GM19193 (cell line): ENCODE measurements around the gene SLC39A10.

Source experiments
- POLR2A ChIP-seq: IDR thresholded peaks from 4 replicates; pipeline ENCODE4 v1.6.1; 2011; ENCODE audit not compliant: insufficient read depth, insufficient read length; ENCODE audit errors: extremely low read depth

SLC39A10 gene

DNA sequence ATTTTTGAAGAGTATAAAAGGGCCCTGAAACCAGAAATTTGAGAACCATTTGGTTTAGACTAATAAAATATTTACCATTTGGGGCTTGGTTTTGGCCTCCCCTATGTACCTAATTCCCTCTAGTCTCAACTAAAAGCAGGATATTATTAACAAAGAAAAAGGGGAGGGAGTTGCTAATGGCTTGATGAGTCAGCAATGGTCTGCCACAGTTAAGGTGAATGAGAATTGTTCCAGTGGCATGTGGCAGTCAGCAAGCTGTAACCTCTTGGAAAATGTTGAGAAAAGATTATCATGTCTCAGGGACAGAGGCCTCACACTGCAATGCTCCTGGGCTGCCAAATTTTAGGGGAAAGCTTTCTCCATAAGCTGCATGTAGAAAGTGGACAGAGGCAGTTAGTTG, 20.1 kb upstream of the SLC39A10 start:
- TF ChIP-seq POLR2A: no peak

DNA sequence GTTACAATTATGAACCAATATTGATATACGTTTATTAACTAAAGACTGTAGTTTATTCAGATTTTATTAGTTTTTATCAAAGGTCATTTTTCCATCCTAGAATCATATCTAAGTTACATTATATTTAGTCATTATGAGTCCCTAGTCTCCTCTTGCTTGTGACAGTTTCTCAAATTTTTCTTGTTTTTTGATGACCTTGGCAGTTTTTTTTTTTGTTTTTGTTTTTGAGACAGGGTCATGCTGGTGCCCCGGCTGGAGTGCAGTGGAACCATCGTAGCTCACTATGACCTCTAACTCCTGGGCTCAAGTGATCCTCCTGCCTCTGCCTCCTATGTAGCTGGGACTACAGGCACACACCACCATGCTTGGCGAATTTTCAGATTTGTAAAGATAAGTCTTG, 18.3 kb upstream of the SLC39A10 start:
- TF ChIP-seq POLR2A: no peak

DNA sequence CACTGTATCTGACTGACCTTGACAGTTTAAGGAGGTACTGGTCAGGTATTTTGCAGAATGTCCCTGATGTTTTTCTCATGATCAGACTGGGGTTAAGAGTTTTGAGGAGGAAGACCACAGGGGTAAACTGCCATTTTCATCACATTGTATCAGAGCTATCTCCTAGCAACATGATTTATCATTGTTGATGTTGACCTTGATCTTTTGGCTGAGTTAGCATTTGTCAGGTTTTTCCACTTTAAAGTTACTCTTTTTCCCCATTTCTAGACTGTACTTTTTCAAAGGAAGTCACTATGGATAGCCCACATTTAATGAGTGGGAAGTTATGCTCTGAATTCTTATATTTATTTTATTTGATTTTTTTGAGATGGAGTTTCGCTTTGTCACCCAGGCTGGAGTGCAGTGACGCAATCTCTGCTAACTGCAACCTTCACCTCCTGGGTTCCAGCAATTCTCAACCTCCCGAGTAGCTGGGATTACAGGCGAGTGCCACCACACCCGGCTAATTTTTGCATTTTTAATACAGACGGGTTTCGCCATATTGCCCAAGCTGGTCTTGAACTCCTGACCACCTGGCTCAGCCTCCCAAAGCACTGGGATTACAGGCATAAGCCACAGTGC, 17.7 kb upstream of the SLC39A10 start:
- no peak for TF ChIP-seq POLR2A

- TF ChIP-seq POLR2A: no peak
Measured at GRCh38 chr2:195639959-195640358, 17.1 kb upstream of the SLC39A10 start.

DNA sequence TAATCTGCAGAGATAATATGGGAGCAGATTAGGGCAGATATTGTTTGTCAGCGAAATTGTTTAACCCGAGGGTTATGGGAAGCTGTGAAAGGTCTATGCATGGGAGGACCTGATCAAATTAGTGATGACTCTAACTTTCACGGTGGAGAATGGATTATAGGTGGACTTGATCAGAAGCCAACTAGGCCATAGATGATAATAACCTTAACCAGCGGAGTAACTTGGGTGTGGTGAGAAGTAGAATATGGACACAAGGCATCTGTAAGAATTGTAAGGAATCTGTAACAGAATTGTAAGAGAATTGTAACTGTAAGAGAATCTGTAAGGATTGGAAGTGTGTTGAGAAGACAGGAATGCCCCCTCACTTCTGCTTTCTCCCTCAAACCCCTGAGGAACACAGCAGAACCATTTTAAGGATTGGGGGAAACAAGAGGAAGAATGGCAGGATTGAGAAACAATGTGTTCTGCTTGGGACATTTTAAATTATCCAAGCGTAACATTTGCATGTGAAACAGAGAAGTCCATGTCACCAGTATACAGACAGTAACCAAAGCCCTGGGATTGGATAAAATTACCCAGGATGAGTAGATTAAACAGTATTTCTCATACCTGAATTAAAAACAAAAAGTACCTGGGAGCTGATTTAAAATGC, 14.9 kb upstream of the SLC39A10 start:
- no peak for TF ChIP-seq POLR2A

- no peak for TF ChIP-seq POLR2A
Measured at GRCh38 chr2:195642679-195643068, 14.4 kb upstream of the SLC39A10 start.

- TF ChIP-seq POLR2A: no peak
Measured at GRCh38 chr2:195645413-195645812, 11.6 kb upstream of the SLC39A10 start.

DNA sequence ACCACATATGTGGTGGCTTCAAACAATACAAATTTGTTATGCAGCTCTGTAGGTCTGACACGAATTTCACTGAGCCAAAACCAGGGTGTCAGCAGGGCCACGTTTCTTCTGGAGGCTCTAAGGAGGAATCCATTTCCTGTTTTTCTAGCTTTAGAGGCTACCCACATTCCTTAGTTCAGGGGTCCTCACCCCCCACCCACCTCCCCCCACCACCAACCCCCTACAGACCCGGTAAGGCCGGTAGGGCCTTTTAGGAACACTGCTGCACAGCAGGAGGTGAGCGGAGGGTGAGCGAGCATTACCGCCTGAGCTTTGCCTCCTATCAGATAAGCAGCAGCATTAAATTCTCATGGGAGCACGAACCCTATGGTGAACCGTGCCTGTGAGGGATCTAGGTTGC, 10.6 kb upstream of the SLC39A10 start:
- no peak for TF ChIP-seq POLR2A

DNA sequence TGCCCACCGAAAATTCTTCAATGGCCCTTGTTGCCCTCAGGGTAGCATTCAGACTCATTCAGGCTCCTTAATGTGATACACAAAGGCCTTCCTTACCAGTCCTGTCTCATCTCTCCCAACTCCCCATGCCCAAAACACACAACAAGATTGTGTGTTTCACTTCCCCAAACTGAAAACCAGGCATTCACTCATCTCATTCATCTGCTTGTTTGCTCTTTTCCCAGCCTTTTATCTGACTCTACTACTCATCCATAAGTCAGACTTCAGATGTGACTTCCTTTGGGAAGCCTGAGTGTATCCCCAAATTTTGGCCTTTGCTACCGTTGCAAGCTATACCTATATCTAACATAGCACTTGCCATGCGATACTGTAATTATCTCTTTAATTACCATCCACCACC, 9.7 kb upstream of the SLC39A10 start:
- no peak for TF ChIP-seq POLR2A

DNA sequence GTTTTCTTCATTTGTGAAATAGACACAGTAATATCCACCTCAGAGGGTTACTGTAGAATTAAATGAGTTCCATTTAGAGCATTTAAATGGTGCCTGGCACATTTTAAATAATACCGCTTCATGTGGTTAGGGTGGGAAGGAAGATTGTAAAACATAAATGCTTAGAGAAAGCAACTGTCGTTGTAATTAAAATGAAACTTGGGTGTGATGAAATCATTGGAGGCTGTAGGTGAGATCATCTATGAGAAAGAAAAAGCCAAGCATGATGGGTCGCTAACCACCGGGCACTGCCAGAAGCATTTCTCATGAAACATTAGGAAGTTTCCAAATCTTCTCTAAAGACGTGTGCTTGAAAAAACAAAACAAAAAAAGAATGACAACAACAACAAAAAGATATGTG, 8.2 kb upstream of the SLC39A10 start:
- TF ChIP-seq POLR2A: no peak

GRCh38 chr2:195649629-195650190, 7.3 kb upstream of the SLC39A10 start:
- TF ChIP-seq POLR2A: no peak

- no peak for TF ChIP-seq POLR2A
Measured at GRCh38 chr2:195651046-195651445, 6.0 kb upstream of the SLC39A10 start.

DNA sequence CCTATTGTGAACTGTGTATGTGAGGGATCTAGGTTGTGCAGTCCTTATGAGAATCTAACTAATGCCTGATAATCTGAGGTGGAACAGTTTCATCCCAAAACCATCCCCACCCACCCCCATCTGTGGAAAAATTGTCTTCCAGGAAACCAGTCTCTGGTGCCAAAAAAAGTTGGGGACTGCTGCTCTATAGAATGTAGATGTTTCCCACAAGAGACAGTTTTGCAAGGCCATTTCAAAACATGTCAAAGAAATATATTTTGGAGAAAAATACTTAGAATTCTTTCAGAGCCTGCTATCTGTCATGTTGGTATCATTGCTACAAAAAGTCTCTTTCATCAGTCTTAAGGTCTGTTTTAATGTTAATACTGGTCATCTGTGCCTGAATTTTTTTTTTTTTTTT, 4.1 kb upstream of the SLC39A10 start:
- TF ChIP-seq POLR2A: no peak

GRCh38 chr2:195656161-195656858, 716 bp upstream of the SLC39A10 start:
- no peak for TF ChIP-seq POLR2A

DNA sequence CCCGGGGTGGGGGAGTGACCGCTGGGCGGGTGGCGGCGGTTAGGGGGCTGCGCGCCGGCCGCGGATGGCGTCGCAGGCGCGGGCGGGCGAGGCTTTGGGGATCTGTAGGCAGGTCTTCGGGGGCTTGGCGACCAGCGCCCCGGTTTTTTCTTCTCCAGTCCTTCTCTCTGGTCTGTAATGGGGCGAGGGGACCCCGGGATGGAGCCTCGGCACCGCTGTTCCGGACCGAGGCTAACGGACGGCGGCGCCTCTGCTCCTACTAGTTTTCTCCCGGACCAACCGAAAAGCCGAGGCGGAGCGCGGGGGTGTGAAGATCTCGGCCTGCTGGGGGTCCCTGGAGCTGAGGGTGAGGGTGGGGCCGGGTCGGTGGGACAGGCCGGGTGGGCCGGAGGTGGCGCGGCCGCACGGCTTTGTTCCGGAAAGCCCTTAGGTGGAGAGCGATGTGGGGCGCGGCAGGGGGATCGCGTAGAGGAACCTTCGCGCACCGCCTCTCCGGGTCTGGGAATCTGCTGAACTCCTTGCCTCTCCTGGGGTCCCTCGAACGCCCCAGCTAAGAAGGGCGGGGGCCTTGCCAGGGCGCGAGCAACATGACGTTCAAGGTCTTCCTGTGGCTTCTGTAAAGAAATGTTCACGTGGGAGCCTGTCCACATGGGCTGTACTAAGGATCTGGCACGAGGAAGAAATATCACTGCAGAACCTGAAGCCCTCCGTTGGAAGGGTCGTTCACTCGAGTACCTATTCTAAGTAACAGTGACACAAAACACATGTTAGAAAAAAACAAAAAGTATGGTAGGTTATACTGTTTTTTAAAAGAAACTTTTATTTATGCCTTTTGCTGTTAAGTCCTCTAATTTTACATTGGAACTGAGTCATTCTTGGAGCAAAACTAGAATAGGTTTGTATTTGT, 861 bp downstream of the SLC39A10 start:
- TF ChIP-seq POLR2A: peak; percentile 32
